GM19452 (cell line): ENCODE measurements around the gene VN1R4.
"Not testable (repeated sequence)": the region's sequence is repeated elsewhere in the genome, so short reads cannot be mapped to it uniquely, and the experiment has no call there.

Experiments used
- ATAC-seq: cut with Tn5 transposase; IDR thresholded peaks from one replicate; pipeline ENCODE4 v1.9.1; 2021; ENCODE audit not compliant: unreplicated experiment

Gene VN1R4, protein sequence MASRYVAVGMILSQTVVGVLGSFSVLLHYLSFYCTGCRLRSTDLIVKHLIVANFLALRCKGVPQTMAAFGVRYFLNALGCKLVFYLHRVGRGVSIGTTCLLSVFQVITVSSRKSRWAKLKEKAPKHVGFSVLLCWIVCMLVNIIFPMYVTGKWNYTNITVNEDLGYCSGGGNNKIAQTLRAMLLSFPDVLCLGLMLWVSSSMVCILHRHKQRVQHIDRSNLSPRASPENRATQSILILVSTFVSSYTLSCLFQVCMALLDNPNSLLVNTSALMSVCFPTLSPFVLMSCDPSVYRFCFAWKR

DNA sequence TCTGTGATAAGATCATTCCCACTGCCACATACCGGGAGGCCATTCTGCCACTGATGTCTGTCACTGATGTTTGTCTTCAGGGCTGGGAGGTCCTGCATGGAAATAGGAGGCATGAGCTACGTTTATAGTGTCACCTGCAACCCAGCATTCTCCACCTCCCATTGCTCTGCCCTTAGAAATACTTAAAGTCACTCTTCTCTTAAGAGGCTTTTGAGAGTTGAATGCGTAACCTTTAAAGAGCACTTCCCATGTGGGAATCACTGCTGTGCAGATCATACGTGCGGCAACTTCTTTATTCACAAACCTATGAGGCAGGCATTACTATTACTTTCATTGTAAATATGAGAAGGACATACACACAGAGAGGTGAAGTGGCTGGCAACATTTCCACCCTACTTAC lies at the start of gene VN1R4:
TSS of gene VN1R4 (minus strand) at position 101 of the 400 bp plus-strand sequence. CDS start at position 43, 58 bp downstream.
- ATAC-seq = not testable (repeated sequence)

DNA sequence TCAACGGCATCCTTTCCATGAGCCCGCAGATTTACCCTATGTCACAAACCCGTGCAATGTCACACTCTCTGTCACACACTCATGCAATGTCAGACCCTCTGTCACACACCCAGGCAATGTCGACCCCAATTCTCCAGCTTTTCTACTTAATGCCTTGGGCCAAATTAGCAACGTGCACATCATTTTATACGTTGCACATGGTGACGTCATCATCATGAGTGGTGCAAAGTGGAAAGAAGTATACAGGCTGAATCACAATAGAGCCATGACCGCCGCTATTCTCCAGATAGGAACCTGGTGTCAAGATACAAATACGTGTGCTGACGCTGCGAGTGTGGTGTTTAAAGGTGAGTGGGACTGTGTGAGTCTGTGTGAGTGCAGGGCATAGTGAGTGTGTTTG lies 44.4 kb upstream of the VN1R4 start:
- no peak for ATAC-seq

DNA sequence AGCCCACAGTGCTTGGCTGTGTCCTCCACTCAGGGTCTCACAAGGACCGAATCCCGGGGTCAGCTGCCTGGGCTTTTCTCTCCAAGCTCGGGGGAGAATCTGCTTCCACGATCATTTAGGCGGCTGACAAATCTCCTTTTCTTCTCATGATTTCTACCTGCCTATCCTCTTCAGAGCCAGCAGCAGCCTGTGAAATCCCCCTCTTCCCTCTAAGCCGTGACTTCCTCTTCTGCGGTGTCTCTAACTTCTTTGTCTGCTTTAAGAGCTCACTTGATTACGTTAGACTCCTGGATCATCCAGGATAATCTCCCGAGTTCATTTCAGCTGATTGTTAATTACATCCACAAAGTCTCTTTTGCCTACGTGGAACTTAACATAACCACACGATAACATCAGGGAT lies 43.5 kb upstream of the VN1R4 start:
- ATAC-seq = no peak

DNA sequence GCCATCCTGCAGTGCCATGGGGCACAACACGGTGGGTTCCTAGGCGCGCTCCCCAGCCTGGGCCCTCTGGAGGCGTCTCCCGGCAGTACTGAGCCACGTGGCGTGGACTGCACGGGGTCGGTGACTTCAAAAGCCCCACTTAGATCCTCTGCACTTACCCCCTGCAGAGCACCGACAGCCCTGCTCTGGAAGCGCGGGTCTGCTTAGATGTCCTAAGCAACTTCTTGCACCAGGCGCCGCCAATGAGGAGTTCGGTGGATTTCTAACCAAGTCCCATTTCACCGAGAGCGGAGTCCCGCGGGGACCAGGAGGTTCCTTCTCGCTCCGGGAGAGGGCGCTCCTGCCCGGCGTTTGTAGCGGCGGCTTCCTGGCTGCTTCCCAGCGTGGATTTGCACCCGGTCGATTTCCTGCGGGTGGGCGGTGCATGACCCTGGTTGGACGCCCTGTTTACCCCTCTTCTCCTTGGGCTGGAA lies 40.9 kb upstream of the VN1R4 start:
- no peak for ATAC-seq

DNA sequence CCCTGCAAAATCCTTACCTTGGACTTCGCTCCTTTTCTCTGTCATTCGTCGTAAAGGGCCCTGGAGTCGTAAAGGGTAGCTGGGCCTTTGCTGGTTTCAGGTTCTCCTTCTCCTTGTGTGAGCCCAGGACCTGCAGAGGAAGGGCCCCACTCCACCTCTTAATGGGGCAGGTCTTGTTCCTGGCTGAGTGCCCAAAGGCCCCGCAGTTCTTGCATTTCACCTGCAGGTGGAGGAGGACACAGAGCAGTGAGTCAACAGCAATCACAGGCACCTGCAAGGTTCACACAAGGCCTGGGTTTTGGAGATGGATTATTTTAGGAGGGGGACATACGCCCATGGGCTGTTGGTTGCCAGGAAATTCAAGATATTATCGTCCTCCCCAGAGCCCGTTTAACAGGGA lies 33.8 kb upstream of the VN1R4 start:
- not testable (repeated sequence) for ATAC-seq

DNA sequence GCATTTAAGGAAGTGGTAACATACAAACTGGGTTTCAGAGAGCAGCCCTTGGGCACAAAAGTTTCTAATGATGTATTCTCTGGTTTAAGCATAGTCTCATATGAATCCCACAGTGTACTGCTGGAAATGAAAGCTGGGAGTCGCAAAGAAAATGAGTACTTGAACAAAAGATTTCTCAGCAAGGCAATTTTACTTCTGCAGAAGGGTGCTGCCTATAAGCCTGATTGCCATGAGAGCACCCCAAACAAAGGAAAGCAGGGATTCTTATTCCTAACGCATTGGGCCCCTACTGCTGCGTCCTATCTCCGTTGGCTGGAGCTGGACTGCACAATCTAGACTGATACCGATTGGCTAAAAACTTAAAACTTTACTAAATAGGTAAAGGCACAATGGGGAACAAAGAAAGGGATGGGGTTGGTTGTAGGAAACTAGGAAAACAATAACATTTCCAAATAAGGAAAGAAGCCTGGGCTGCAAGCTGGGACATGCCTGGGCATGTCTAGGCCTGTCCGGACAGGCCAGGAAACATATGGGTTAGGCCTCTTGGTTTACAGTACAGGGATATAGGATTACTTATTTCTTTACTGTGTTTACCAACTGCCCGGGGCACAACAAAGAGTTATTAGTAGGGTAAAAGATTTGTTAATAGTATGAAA lies 27.4 kb upstream of the VN1R4 start:
- no peak for ATAC-seq

DNA sequence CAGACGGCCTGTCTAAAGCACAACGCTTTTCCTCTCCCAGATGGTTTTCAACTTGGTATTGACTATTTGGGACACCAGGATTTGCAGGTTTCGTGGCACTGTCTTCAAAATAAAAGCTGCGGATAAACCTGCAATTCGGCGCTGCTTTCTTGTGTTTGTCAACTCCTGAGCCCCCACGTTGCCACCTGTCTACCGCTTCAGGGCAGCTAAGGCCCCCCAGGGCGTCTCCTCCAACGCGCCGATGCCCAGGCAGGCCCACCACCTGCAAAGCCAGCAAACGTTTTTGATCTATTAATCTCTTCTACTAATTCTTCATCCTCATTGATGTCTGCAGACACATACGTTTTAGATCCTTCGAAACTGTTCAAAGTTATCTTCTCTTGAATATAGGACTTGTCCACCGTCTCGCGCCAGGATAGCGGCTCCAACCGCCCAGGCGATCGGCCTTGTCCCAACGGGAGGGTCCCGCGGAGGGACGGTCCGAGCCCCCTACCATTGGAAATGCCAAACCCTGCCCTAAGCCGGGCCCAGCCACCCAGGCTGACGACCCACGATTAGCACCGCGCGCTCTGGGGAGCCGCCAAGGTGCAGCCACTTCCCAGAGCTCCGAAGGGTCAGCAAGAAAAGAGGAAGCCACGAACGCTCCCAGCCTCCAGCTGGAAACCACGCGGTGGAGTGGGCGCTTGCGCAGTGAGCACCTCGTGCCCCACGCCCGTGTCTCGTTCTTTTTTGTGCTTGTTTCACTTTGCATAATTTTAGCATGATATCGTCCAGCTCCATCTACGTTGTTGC lies 23.4 kb upstream of the VN1R4 start:
- no peak for ATAC-seq

DNA sequence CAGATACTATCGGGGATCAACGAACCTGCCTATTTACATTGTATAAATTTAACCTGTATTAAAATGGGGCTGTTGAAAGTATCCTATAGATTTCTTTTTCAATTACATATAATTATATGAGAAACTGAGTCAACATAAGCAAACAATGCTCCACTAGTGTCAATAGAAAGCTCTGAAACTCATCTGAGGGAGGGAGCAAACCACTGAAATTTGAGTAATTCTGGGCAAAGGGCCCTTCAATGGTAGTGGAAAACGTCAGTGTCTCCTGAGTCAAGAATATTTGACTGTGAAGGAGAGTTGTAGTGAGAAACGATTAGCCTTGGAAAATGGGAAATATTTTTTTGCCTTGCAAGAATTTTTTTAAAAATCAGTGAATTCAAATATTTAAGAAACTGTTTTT lies 17.6 kb upstream of the VN1R4 start:
- no peak for ATAC-seq

DNA sequence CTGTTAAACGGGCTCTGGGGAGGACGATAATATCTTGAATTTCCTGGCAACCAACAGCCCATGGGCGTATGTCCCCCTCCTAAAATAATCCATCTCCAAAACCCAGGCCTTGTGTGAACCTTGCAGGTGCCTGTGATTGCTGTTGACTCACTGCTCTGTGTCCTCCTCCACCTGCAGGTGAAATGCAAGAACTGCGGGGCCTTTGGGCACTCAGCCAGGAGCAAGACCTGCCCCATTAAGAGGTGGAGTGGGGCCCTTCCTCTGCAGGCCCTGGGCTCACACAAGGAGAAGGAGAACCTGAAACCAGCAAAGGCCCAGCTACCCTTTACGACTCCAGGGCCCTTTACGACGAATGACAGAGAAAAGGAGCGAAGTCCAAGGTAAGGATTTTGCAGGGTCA lies 14.4 kb upstream of the VN1R4 start:
- not testable (repeated sequence) for ATAC-seq

DNA sequence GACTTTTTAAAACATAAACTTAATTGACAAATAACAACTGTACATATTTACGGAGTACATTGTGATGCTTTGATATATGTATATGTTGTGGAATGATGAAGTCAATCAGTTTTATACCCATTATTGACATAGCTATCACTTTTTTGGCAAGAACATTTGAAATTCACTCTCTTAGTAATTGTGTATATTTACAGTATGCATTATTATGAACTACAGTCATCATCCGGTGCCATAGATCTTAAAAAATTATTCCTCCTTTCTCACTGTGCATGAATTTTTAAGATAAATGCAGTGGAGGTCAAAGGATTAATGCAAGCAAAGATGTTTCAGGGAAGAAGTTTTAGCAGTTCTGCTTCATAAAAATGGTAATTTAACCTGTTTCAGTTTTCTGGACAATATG lies 8.0 kb upstream of the VN1R4 start:
- ATAC-seq = no peak

DNA sequence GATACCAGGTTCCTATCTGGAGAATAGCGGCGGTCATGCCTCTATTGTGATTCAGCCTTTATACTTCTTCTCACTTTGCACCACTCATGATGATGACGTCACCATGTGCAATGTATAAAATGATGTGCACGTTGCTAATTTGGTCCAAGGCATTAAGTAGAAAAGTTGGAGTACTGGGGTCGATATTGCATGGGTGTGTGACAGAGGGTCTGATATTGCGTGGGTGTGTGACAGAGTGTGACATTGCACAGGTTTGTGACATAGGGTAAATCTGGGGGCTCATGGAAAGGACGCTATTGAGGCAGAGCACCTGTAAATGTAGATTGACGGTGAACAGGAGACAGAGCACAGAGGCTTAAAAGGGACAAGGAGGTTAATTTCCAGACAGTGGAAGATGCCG lies 4.5 kb upstream of the VN1R4 start:
- ATAC-seq = no peak

DNA sequence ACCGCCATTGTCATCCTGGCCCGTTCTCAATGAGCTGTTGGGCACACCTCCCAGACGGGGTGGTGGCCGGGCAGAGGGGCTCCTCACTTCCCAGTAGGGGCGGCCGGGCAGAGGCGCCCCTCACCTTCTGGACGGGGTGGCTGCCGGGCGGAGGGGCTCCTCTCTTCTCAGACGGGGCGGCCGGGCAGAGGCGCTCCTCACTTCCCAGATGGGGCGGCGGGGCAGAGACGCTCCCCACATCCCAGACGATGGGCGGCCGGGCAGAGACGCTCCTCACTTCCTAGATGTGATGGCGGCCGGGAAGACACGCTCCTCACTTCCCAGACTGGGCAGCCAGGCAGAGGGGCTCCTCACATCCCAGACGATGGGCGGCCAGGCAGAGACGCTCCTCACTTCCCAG lies 2.3 kb upstream of the VN1R4 start:
- ATAC-seq = not testable (repeated sequence)

DNA sequence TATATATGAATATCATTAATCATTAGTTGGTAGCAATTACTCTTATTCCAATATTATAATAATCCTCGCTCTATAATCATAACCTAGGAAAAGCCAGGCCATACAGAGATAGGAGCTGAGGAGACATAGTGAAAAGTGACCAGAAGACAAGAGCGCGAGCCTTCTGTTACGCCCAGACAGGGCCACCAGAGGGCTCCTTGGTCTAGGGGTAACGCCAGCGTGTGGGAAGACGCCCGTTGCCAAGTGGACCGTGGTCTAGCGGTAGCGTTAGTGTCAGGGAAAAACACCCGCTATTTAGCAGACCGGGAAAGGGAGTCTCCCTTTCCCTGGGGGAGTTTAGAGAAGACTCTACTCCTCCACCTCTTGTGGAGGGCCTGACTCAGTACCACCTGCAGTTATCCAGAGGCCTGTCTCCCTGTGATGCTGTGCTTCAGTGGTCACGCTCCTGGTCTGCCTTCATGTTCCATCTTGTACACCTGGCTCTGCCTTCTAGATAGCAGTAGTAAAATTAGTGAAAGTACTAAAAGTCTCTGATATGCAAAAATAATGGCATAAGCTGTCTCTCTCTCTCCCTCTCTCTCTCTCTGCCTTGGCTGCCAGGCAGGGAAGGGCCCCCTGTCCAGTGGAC lies 9.7 kb downstream of the VN1R4 start, which contains the start of gene VN1R2:
TSS of gene VN1R2 (plus strand) at position 578 of the 628 bp plus-strand sequence. CDS start 84 bp downstream, outside the sequence.
- ATAC-seq = not testable (repeated sequence)

DNA sequence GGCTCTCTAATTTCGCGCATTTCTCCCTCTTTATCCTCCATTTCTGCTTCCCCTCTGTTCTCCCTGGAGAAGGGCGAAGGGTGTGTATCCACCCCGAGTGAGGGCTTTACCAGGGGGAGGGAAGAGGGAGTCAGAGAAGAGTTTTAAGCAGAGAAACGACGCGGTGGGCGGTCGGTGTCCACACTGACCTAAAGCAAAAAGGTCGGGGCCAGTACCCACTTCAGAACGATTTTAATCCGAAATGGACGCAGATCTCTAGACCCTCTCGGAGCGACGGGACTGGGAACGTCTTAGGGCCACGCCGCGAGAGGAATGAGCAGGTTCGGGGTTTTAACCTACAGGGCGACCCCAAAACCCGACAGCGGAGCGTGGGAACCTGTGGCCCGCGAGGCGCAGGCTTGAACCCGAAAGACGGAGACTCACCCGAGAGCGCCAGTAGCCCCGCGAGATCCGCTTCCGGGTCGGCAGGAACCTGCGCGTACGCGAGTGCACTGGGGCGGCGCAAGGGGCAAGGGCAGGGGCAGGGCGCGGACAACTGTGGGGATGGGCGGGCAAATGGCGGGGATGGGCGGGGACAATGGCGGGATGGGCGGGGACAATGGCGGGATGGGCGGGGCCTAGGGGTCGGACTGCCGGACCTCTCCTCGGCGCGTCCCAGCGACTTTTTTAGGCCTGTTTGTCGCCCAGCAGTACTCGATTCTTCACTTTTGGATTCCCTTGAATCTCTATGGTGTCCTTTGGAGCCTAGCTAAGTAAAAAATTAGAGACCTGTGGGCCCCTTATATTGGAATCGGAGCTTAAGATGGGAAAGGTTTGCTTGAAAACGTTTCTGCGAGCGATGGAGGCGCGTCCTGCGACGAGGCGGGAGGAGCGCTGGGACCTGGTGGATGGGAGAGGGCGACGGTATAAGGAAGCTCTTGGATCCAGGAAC lies 12.8 kb downstream of the VN1R4 start, which contains the start of gene ZNF677:
TSS of gene ZNF677 (minus strand) at position 463 of the 931 bp plus-strand sequence. CDS start 3,323 bp downstream, outside the sequence.
- ATAC-seq = no peak

DNA sequence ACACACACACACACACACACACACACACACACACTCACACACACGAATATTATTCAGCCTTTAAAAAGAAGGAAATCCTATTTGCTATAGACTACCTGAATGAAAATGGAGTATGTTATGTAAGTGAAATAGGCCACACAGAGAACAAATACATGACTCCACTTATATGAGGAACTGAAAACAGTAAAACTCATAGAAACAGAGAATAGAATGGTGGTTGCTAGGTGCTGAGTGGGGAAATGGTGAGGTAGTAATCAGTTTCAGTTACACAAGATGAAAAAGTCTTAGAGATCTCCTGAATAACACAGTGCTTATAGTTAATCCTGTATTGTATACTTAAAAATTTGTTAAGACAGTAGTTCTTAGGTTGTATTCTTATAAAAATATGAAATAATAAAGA lies 21.0 kb downstream of the VN1R4 start:
- ATAC-seq = no peak

DNA sequence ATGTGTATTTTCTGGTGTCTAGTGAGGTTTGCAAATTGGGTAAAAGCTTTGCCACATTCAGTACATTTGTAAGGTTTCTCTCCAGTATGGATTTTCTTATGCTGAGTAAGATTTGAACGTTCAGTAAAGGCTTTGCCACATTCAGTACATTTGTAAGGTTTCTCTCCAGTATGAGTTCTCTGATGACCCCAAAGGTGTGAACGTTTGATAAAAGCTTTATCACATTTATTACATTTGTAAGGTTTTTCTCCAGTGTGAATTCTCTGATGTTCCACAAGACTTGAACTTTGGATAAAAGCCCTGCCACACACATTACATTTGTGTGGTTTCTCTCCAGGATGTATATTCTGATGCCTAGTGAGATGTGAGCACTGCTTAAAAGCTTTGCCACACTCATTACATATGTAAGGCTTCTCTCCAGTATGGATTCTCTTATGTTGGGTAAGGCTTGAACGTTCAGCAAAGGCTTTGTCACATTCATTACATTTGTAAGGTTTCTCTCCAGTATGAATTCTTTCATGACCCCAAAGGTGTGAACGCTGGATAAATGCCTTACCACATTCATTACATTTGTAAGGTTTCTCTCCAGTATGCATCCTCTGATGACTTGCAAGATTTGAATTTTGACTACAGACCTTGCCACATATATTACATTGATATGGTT lies 30.3 kb downstream of the VN1R4 start:
- no peak for ATAC-seq

DNA sequence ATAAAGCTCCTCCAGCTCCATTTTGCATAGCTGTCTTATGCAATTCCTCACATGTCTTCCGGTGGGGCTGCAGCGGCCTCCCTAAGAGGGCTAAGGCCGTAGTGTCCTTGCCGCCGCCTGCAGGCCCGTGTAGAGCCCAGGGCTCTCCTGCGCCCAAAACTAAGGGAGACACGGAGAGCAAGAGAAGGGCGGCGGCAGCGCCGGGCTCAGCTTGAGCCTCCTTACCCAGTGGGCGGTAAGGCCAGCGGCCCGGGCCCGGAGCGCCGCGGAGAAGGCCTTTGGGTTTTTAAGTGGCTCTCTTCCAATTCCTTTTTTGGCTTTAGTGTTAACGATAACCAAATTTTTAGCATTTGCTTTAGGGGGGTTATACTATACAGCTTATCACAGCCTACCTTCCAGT lies 42.9 kb downstream of the VN1R4 start:
- ATAC-seq = no peak

DNA sequence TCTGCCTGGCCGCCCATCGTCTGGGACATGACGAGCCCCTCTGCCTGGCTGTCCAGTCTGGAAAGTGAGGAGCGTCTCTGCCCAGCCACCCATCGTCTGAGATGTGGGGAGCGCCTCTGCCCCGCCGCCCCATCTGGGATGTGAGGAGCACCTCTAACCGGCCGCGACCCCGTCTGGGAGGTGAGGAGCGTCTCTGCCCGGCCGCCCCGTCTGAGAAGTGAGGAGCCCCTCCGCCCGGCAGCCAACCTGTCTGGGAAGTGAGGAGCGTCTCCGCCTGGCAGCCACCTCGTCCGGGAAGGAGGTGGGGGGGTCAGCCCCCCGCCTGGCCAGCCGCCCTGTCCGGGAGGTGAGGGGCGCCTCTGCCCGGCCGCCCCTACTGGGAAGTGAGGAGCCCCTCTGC lies 44.8 kb downstream of the VN1R4 start:
- ATAC-seq = not testable (repeated sequence)
